Uterus (tissue), 4 donors: ENCODE results near the gene AADAC. TPM values are rescaled to one million over a fixed set of nuclear protein-coding genes. Genes with fewer than 3 reads are reported as not detected.
"Not testable (repeated sequence)": the region's sequence is repeated elsewhere in the genome, so short reads cannot be mapped to it uniquely, and the experiment has no call there.

Experiments
- DNase-seq, 2 donors: peaks; one replicate each; pipeline ENCODE4 v3.0.0-alpha.2; 2019 to 2020
- H3K27ac ChIP-seq, 2 donors: fragments of 200-600 bp; sonication (generic); 1 replicate in 1 of 2; 2 replicates in 1 of 2; pipeline ENCODE4 v1.5.1; 2016 to 2018
- H3K27me3 ChIP-seq, 2 donors: fragments of 200-600 bp; sonication (generic); one replicate each; pipeline ENCODE4 v1.5.1; 2018 to 2019; ENCODE audit warnings: control low read depth in 1 of 2
- H3K36me3 ChIP-seq, 2 donors: fragments of 200-600 bp; sonication (generic); one replicate each; pipeline ENCODE4 v1.5.1; 2019; ENCODE audit warnings: control low read depth in 1 of 2
- H3K4me1 ChIP-seq, 2 donors: fragments of 200-600 bp; sonication (generic); one replicate each; pipeline ENCODE4 v1.5.1; 2018 to 2019; ENCODE audit warnings: control low read depth in 1 of 2
- H3K4me3 ChIP-seq, 2 donors: fragments of 200-600 bp; sonication (generic); 1 replicate in 1 of 2; 2 replicates in 1 of 2; pipeline ENCODE4 v1.5.1; 2018 to 2019; ENCODE audit warnings: mild to moderate bottlenecking in 1 of 2
- H3K9me3 ChIP-seq, 2 donors: fragments of 200-600 bp; sonication (generic); one replicate each; pipeline ENCODE4 v1.5.1; 2019; ENCODE audit warnings: control low read depth in 1 of 2
- CTCF ChIP-seq, 4 experiments: fragments of 200-600 bp in 2 of 4; fragments of 450-650 bp in 2 of 4; sonication (generic) in 2 of 4; IDR thresholded peaks; one replicate each; pipeline ENCODE4 v1.5.1; 2016 to 2019; ENCODE audit warnings: antibody characterized with exemption in 4 of 4, mild to moderate bottlenecking in 2 of 4, moderate library complexity in 1 of 4
- POLR2A ChIP-seq, 2 donors: fragments of 450-650 bp; IDR thresholded peaks; one replicate each; pipeline ENCODE4 v1.6.1; 2016; ENCODE audit warnings: antibody characterized with exemption in 2 of 2, mild to moderate bottlenecking in 1 of 2, moderate library complexity in 1 of 2
- intact Hi-C: fragments of 100-400 bp; cut with DNase I; formaldehyde crosslinking; loops from one replicate; pipeline ENCODE4 v1.15.1; 2023; ENCODE audit warnings: low total_unique reads
- total RNA-seq, 4 donors: library from RNA; depleted of rRNA in 3 of 4; stranded (reverse); fragments of >200 nt in 3 of 4; gene quantifications; one replicate each; pipeline versions ENCODE4 v1.1.0 to v1.2.4, GENCODE V29; 2014 to 2023
- donor health status: DM: yes; HTN: yes; CAD: no.

AADAC gene
- total RNA-seq, 4 donors from 2014 or later = 0.35 TPM; not detected in 3

GRCh38 chr3:151798466-151798865 is 15.4 kb upstream of the AADAC start:
- intact Hi-C loops = no loop called here
- DNase-seq = no peak
- H3K9me3 ChIP-seq = no peaks in the 10 kb centered on the region
- no peak overlapping the region for H3K4me3 ChIP-seq
- no peaks in the 10 kb centered on the region for H3K4me1 ChIP-seq
- no peak for TF ChIP-seq CTCF (IDR thresholded peaks at IDR 0.05)
- TF ChIP-seq POLR2A (IDR thresholded peaks at IDR 0.05) = no peak
- no peaks in the 10 kb centered on the region for H3K36me3 ChIP-seq
- no peaks in the 10 kb centered on the region for H3K27me3 ChIP-seq
- H3K27ac ChIP-seq = no peak overlapping the region

- TF ChIP-seq CTCF (IDR thresholded peaks at IDR 0.05) = no peak
- no peak for TF ChIP-seq POLR2A (IDR thresholded peaks at IDR 0.05)
- Histone ChIP-seq H3K27me3 (no peaks in the 10 kb centered on the region), H3K36me3 (no peaks in the 10 kb centered on the region), H3K27ac (no peak overlapping the region), H3K9me3 (no peaks in the 10 kb centered on the region), H3K4me1 (no peaks in the 10 kb centered on the region), H3K4me3 (no peak overlapping the region)
- DNase-seq = no peak
- intact Hi-C loops = no loop called here
These were observed 13.5 kb upstream of the AADAC start for GRCh38 chr3:151800431-151800830.

- TF ChIP-seq CTCF (IDR thresholded peaks at IDR 0.05) (no peak), POLR2A (IDR thresholded peaks at IDR 0.05) (no peak)
- no peaks in the 10 kb centered on the region for H3K9me3 ChIP-seq
- no peaks in the 10 kb centered on the region for H3K36me3 ChIP-seq
- H3K4me3 ChIP-seq = no peak overlapping the region
- no peaks in the 10 kb centered on the region for H3K27me3 ChIP-seq
- intact Hi-C loops = no loop called here
- no peaks in the 10 kb centered on the region for H3K4me1 ChIP-seq
- no peak for DNase-seq
- no peak overlapping the region for H3K27ac ChIP-seq
These were observed 9.6 kb upstream of the AADAC start for GRCh38 chr3:151804267-151804666.

GRCh38 chr3:151806838-151807237 is 7.1 kb upstream of the AADAC start:
- intact Hi-C loops = no loop called here
- Histone ChIP-seq H3K27ac (no peak overlapping the region), H3K27me3 (no peaks in the 10 kb centered on the region), H3K4me3 (no peak overlapping the region), H3K9me3 (no peaks in the 10 kb centered on the region), H3K36me3 (no peaks in the 10 kb centered on the region), H3K4me1 (no peaks in the 10 kb centered on the region)
- TF ChIP-seq CTCF (IDR thresholded peaks at IDR 0.05) = no peak
- no peak for TF ChIP-seq POLR2A (IDR thresholded peaks at IDR 0.05)
- DNase-seq = no peak

GRCh38 chr3:151808926-151809325 is 5.0 kb upstream of the AADAC start:
- intact Hi-C loops = not testable (repeated sequence)

GRCh38 chr3:151811474-151811873 is 2.4 kb upstream of the AADAC start:
- intact Hi-C loops = no loop called here
- H3K4me3 ChIP-seq = no peak overlapping the region
- no peak overlapping the region for H3K27ac ChIP-seq
- no peaks in the 10 kb centered on the region for H3K27me3 ChIP-seq
- H3K4me1 ChIP-seq = no peaks in the 10 kb centered on the region
- TF ChIP-seq POLR2A (IDR thresholded peaks at IDR 0.05) (no peak), CTCF (IDR thresholded peaks at IDR 0.05) (no peak)
- no peaks in the 10 kb centered on the region for H3K36me3 ChIP-seq
- DNase-seq = no peak
- H3K9me3 ChIP-seq = no peaks in the 10 kb centered on the region

More at GRCh38 chr3:151808926-151809325, 5.0 kb upstream of the AADAC start:
- DNase-seq, H3K9me3 ChIP-seq, H3K4me1 ChIP-seq, H3K4me3 ChIP-seq, H3K27me3 ChIP-seq, H3K27ac ChIP-seq, H3K36me3 ChIP-seq: not testable (repeated sequence)
